ENCODE measurements around the gene PADI4. TPM values are rescaled to one million over a fixed set of nuclear protein-coding genes. Genes with fewer than 3 reads are reported as not detected.

Gene PADI4
- total RNA-seq, 4 donors from 2014 or later = not detected

- H3K9me3 ChIP-seq = no peaks in the 10 kb centered on the region
- TF ChIP-seq POLR2A (IDR thresholded peaks at IDR 0.05) = no peak
- TF ChIP-seq, protein P1, sequence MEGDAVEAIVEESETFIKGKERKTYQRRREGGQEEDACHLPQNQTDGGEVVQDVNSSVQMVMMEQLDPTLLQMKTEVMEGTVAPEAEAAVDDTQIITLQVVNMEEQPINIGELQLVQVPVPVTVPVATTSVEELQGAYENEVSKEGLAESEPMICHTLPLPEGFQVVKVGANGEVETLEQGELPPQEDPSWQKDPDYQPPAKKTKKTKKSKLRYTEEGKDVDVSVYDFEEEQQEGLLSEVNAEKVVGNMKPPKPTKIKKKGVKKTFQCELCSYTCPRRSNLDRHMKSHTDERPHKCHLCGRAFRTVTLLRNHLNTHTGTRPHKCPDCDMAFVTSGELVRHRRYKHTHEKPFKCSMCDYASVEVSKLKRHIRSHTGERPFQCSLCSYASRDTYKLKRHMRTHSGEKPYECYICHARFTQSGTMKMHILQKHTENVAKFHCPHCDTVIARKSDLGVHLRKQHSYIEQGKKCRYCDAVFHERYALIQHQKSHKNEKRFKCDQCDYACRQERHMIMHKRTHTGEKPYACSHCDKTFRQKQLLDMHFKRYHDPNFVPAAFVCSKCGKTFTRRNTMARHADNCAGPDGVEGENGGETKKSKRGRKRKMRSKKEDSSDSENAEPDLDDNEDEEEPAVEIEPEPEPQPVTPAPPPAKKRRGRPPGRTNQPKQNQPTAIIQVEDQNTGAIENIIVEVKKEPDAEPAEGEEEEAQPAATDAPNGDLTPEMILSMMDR (IDR thresholded peaks at IDR 0.05) = no peak
- H3K36me3 ChIP-seq = no peaks in the 10 kb centered on the region
- H3K27me3 ChIP-seq = no peaks in the 10 kb centered on the region
- DNase-seq = no peak
- peak overlapping the region in 1 of 4 donors; percentile 59 for H3K27ac ChIP-seq
- no peak overlapping the region for H3K4me3 ChIP-seq
- H3K4me1 ChIP-seq = no peaks in the 10 kb centered on the region
Observed at GRCh38 chr1:17330856-17331255, 22.9 kb downstream of the PADI4 start.

DNA sequence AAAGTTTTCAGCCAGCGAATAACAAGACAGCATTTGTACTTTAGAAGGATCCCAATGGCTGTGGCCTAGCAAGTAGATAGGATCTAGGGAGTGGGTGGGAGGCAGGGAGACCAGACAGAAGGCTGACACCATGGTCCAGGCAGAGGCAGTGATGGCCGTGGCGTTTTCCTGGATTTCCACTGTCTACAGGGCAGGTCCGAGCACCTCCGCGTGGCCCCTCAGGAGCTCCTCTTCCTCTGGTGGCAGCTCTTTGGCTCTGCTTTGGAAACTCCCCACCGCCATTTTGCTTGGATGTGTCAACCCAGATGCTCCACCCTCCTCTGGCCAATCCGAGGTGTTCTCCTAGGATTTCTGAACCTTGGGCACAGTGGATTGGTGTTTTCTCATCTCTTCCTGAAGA lies 25.1 kb downstream of the PADI4 start:
- Histone ChIP-seq H3K27ac (no peak overlapping the region), H3K4me3 (no peak overlapping the region), H3K27me3 (no peaks in the 10 kb centered on the region), H3K4me1 (no peaks in the 10 kb centered on the region), H3K36me3 (no peaks in the 10 kb centered on the region), H3K9me3 (no peaks in the 10 kb centered on the region)
- TF ChIP-seq POLR2A (IDR thresholded peaks at IDR 0.05) = no peak
- TF ChIP-seq, protein P1 (IDR thresholded peaks at IDR 0.05) = no peak
- no peak for DNase-seq

DNA sequence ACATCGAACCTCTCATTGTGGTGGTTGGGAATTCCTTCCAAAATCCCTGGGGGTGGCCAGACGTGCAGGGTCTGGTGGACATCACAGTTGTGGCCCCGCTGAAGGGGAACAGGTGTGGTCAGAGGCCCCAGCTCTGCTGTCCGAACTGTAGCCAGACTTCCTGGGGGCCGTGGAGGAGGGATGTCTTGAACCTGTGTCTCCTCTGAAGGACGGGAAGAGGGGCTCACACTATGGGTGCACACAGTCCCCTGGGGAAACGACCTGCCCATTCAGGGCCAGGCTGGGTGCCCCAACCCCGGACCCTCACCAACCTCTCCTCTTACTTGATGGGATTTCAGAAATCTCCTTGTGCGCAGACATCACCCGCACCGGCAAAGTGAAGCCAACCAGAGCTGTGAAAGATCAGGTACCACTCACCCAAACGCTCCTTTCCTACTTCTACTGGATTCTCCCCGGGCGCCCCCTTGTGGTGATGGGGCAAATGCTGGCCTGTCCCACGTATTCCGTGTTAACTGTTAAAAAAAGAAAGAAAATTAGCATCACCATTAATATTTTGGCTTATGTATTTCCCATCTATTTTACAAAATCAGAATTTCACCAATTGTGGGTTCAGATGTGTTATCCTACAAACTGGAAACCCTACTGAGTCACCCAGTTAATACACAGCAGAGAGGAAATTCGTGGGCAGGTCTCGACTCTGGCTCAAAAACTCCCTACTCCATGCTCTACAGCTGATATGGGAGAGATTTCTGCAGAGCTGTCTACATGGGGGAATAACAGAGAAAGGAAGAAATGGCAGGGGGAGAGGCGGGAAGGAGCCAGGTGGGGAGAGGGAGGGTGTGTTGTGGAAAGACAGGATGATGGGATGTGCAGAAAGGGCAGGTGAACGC lies 28.1 kb downstream of the PADI4 start:
- H3K36me3 ChIP-seq = no peaks in the 10 kb centered on the region
- peak; percentile 51 to 85 (median 83) for DNase-seq
- TF ChIP-seq, protein P1 (IDR thresholded peaks at IDR 0.05) = peak; percentile 32 to 76 (median 66)
- no peak for TF ChIP-seq POLR2A (IDR thresholded peaks at IDR 0.05)
- no peaks in the 10 kb centered on the region for H3K4me1 ChIP-seq
- H3K27ac ChIP-seq = no peak overlapping the region
- H3K4me3 ChIP-seq = no peak overlapping the region
- H3K9me3 ChIP-seq = no peaks in the 10 kb centered on the region
- no peaks in the 10 kb centered on the region for H3K27me3 ChIP-seq

DNA sequence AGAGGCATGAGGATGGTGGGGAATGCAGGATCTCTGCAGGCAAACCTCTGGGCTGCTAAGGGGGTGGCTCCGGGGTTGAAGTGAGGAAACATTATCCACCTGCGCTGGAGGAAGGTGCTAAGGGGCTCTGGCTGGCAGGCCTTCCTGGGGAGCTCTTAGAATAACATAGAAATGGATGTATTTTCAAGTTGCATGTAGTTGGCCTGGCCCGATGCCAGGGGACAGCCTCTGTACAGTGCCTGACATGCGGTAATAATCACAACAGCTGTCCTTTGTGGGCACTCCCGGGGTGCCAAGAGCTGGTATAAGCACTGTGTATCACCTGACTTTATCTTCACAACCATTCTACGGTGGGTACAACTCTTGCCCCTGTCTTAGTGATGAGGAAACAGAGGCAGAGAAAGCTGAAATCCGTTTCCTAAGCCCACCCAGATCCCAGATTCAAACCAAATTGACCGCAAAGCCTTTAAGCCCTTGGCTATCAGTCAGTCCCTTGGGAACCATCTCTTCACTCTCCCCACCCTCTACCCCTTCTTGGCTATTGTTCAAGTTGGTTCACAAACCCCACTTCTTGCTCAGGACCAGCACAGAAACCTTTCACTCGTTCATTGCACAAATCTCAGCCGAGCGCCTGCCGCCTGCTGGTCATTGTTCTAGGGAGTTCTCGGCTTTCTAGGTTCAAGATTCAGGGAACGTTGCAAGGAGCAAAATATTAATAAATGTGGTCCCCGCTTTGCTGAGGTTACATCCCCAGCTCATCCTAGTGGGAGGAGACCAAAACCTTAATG lies 30.9 kb downstream of the PADI4 start:
- Histone ChIP-seq H3K27ac (no peak overlapping the region), H3K27me3 (no peaks in the 10 kb centered on the region), H3K9me3 (no peaks in the 10 kb centered on the region), H3K4me1 (no peaks in the 10 kb centered on the region), H3K36me3 (no peaks in the 10 kb centered on the region), H3K4me3 (no peak overlapping the region)
- TF ChIP-seq POLR2A (IDR thresholded peaks at IDR 0.05) = no peak
- TF ChIP-seq, protein P1 (IDR thresholded peaks at IDR 0.05) = peak in 1 of 6 experiments; percentile 18
- peak in 1 of 3 donors; percentile 31 for DNase-seq

DNA sequence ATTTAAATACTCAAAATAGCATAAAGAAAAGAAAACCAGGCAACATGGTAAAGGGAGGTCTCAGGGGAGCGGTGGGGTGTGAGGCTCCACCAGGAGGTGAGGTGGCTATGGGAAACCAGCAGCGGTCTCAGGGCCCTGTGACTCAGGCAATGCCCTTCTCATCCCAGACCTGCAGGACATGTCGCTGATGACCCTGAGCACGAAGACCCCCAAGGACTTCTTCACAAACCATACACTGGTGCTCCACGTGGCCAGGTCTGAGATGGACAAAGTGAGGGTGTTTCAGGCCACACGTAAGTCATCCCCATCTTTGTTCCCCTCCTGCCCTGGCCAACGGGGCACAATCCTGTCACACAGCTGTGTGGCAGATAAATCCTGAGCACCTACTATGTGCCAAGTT lies 31.5 kb downstream of the PADI4 start:
- no peaks in the 10 kb centered on the region for H3K27me3 ChIP-seq
- H3K27ac ChIP-seq = no peak overlapping the region
- no peaks in the 10 kb centered on the region for H3K36me3 ChIP-seq
- no peak for TF ChIP-seq POLR2A (IDR thresholded peaks at IDR 0.05)
- TF ChIP-seq, protein P1 (IDR thresholded peaks at IDR 0.05) = no peak
- H3K4me3 ChIP-seq = no peak overlapping the region
- DNase-seq = peak in 1 of 3 donors; percentile 26
- no peaks in the 10 kb centered on the region for H3K4me1 ChIP-seq
- no peaks in the 10 kb centered on the region for H3K9me3 ChIP-seq

All from Peyer's patch (tissue), 4 donors.